D721Med (cell line): ENCODE results near the gene INCENP.
A peak's percentile ranks its signal among the peaks of the same experiment; 100 is the strongest.

Experiments used
- DNase-seq: peaks from one replicate; pipeline ENCODE4 v3.0.0; 2011; ENCODE audit warnings: low spot score; ENCODE audit not compliant: insufficient read length
- FAIRE-seq: peaks from 2 replicates; lab custom pipeline; 2011; peaks lifted over from hg19 to GRCh38; lab: Jason Lieb, UNC
- TF ChIP-seq, protein P1 (sequence below): IDR thresholded peaks from 2 replicates; pipeline ENCODE4 v1.5.1; 2012; ENCODE audit warnings: mild to moderate bottlenecking, control low read depth; ENCODE audit not compliant: insufficient read depth; ENCODE audit errors: missing control alignments

INCENP gene

DNA sequence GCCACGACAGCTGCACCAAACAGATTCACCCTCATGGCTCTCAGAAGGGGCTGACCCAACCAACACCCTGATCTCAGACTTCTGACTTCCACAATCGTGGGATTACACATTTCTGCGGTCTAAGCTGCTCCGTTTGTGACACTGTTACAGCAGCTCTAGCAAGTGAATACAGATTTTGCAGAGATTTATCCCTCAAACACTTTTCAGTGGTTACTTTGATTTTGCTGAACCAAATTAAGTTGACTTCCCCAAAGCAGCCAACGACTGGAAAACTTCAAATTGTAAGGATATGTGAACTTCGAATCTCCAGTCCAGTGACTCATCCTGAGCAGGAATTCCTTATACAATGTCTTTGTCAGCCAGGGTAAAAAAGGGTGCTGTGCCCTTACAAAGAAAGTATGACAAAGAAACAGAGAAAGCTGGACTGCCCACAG lies 14.8 kb upstream of the INCENP start:
- FAIRE-seq = no peak
- DNase-seq = no peak
- TF ChIP-seq, protein P1, sequence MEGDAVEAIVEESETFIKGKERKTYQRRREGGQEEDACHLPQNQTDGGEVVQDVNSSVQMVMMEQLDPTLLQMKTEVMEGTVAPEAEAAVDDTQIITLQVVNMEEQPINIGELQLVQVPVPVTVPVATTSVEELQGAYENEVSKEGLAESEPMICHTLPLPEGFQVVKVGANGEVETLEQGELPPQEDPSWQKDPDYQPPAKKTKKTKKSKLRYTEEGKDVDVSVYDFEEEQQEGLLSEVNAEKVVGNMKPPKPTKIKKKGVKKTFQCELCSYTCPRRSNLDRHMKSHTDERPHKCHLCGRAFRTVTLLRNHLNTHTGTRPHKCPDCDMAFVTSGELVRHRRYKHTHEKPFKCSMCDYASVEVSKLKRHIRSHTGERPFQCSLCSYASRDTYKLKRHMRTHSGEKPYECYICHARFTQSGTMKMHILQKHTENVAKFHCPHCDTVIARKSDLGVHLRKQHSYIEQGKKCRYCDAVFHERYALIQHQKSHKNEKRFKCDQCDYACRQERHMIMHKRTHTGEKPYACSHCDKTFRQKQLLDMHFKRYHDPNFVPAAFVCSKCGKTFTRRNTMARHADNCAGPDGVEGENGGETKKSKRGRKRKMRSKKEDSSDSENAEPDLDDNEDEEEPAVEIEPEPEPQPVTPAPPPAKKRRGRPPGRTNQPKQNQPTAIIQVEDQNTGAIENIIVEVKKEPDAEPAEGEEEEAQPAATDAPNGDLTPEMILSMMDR = no peak

DNA sequence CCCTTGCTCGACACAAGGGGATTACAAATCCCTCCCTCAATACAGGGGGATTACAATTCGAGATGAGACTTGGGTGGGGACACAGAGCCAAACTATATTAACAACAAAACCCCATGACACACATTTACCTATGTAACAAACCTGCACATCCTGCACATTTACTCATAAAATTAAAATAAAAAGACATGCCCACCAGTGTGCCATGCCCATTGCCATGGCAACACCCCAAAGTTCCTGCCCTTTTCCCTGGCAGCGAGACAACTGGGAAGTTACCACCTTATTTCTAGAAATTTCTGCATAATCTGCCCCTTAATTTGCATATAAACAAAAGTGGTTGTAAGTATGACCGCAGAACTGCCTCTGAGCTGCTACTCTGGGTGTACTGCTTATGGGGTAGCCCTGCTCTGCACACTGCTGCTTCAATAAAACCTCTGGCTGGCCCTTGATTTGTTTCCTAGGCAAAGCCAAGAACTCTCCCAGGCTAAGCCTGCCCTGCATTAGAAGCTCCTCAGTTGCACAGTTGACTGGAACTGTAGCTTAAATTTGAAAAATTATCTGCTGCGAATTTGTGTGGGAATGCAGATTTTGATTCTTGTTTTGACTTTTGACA lies 8.6 kb upstream of the INCENP start:
- no peak for FAIRE-seq
- DNase-seq = no peak

DNA sequence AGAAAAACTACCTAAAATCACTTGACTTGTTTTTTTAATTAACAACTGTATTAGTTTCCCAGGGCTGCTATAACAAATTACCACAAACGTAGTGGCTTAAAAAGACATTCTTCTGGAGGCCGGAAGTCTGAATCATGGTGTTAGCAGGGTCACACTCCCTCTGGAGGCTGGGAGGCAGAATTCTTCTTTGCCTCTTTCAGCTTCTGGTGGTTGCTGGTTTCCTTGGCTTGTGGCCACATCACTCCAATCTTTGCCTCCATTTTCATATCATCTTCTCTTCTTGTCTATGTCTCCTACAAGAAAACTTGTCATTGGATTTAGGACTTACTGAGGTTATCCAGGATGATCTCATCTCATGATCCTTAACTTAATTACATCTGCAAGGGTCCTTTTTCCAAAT lies 7.4 kb upstream of the INCENP start:
- FAIRE-seq (no peak), DNase-seq (no peak)
- TF ChIP-seq, protein P1 = no peak

More for the DNA sequence above, 8.6 kb upstream of the INCENP start:
- TF ChIP-seq, protein P1 = no peak

DNA sequence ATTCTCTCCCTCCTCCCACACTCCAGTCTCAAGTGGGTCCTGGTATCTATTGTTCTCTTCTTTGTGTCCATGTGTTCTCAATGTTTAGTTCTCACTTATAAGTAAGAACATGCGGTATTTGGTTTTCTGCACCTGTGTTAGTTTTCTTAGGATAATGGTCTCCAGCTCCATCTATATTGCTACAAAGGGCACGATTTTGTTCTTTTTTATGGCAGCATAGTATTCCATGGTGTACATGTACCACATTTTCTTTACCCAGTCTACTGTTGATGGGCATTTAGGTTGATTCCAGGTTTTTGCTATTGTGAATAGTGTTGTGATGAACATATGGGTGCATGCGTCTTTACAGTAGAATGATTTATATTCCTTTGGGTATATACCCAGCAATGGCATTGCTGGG lies 4.2 kb upstream of the INCENP start:
- TF ChIP-seq, protein P1 = no peak
- DNase-seq = no peak
- FAIRE-seq = no peak

DNA sequence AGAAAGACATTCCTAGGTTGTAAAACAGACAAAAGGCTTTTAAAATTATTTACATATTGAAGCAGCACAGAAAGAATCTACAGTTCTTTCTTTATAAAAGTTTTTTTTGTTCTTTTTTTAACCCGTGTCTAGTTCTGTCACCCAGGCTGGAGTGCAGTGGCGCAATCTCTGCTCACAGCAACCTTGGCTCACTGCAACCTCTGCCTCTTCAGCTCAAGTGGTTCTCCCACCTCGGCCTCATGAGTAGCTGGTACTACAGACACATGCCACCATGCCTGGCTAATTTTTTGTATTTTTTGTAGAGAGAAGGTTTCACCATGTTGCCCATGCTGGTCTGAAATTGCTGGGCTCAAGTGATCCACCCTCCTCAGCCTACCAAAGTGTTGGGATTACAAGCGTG lies 3.8 kb upstream of the INCENP start:
- DNase-seq (no peak), FAIRE-seq (no peak)
- TF ChIP-seq, protein P1 = no peak

DNA sequence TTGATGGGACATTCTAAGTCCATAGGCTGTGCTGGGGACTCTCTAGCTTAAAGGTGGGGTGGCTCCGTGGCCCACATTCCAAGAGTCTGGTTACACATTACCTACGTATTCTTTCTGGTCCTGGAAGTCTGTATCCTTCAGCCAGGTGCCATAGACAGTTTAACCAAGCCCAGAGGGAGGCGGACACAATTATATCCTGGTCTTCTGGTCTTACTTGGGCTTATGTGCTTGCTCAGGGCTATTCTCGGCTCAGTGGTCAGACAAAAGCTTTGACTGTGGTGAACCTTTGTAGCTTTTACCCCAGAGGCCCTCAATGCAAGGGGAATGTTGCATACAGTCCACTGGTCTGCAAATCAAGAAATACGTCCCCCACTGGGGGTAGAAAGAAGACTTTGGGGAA lies 3.4 kb upstream of the INCENP start:
- TF ChIP-seq, protein P1 = no peak
- no peak for DNase-seq
- no peak for FAIRE-seq

DNA sequence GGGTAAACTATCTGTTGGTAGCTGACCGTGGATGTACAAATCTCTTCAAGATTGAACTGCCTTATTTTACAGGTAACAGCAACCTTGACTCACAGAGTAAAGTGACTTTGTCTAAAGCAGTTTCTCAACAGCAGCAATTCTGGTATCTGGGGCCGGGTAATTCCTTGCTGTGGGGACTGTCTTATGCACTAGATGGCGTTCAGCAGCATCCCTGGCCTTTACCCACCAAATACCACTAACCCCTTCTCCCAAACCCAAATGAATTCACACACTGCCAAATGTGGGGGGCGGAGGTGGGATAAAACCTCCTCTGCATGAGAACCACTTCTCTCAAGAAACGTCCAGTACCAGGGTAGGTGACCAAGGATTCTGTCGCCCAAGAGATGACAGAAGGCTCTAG lies 1.7 kb upstream of the INCENP start:
- TF ChIP-seq, protein P1 = peak; percentile 34
- DNase-seq (no peak), FAIRE-seq (no peak)
